Progenitor cell of endocrine pancreas (in vitro differentiated cells): ENCODE measurements around the gene NUP210. TPM values are rescaled to one million over a fixed set of nuclear protein-coding genes. Genes with fewer than 3 reads are reported as not detected.

Experiments
- DNase-seq: peaks from one replicate; pipeline ENCODE4 v3.0.0; 2021; ENCODE audit warnings: low spot score; ENCODE audit not compliant: unreplicated experiment
- H3K27ac Mint-ChIP-seq: 2 replicates; pipeline ENCODE4 v1.8.0; 2021; ENCODE audit warnings: mild to moderate bottlenecking, moderate library complexity, mixed read lengths
- H3K27me3 Mint-ChIP-seq: 2 replicates; pipeline ENCODE4 v1.8.0; 2021; ENCODE audit warnings: mixed read lengths
- H3K36me3 Mint-ChIP-seq: 2 replicates; pipeline ENCODE4 v1.8.0; 2022; ENCODE audit warnings: mixed read lengths; ENCODE audit not compliant: insufficient read depth
- H3K4me1 Mint-ChIP-seq: 2 replicates; pipeline ENCODE4 v1.8.0; 2021; ENCODE audit warnings: low read depth, mixed read lengths
- H3K4me3 Mint-ChIP-seq: 2 replicates; pipeline ENCODE4 v1.8.0; 2021; ENCODE audit warnings: low read depth, mild to moderate bottlenecking, moderate library complexity, mixed read lengths
- H3K9me3 Mint-ChIP-seq: 2 replicates; pipeline ENCODE4 v1.8.0; 2021; ENCODE audit warnings: low read depth, mixed read lengths
- CTCF ChIP-seq: fragments of 200-600 bp; sonication (generic); IDR thresholded peaks from one replicate; pipeline ENCODE4 v1.5.0; 2021; ENCODE audit warnings: antibody characterized with exemption, mild to moderate bottlenecking; ENCODE audit not compliant: unreplicated experiment
- total RNA-seq: library from RNA; stranded (reverse); gene quantifications from 2 replicates; pipeline ENCODE4 v1.2.1, GENCODE V29; 2021

Gene NUP210
- total RNA-seq, 1 donor from 2014 or later = 78.2 TPM

GRCh38 chr3:13333236-13333897 is 86.8 kb downstream of the NUP210 start:
- Mint-ChIP-seq H3K36me3 (peaks cover 4% of the 10 kb centered on the region), H3K27me3 (no peaks in the 10 kb centered on the region), H3K4me1 (no peaks in the 10 kb centered on the region), H3K27ac (no peak overlapping the region), H3K9me3 (no peaks in the 10 kb centered on the region), H3K4me3 (no peak overlapping the region)
- TF ChIP-seq CTCF = no peak
- no peak for DNase-seq

GRCh38 chr3:13332740-13333139 is 87.4 kb downstream of the NUP210 start:
- H3K4me1 Mint-ChIP-seq = no peaks in the 10 kb centered on the region
- TF ChIP-seq CTCF = no peak
- no peak for DNase-seq
- H3K27me3 Mint-ChIP-seq = no peaks in the 10 kb centered on the region
- no peak overlapping the region for H3K4me3 Mint-ChIP-seq
- H3K36me3 Mint-ChIP-seq = peaks cover 4% of the 10 kb centered on the region
- no peak overlapping the region for H3K27ac Mint-ChIP-seq
- no peaks in the 10 kb centered on the region for H3K9me3 Mint-ChIP-seq

GRCh38 chr3:13332158-13332557 is 88.0 kb downstream of the NUP210 start:
- H3K36me3 Mint-ChIP-seq = peaks cover 5% of the 10 kb centered on the region
- H3K4me3 Mint-ChIP-seq = no peak overlapping the region
- no peak for TF ChIP-seq CTCF
- no peaks in the 10 kb centered on the region for H3K4me1 Mint-ChIP-seq
- H3K9me3 Mint-ChIP-seq = no peaks in the 10 kb centered on the region
- DNase-seq = no peak
- no peak overlapping the region for H3K27ac Mint-ChIP-seq
- no peaks in the 10 kb centered on the region for H3K27me3 Mint-ChIP-seq

- Mint-ChIP-seq H3K4me1 (no peaks in the 10 kb centered on the region), H3K4me3 (no peak overlapping the region), H3K36me3 (peaks cover 10% of the 10 kb centered on the region), H3K9me3 (no peaks in the 10 kb centered on the region), H3K27ac (no peak overlapping the region), H3K27me3 (no peaks in the 10 kb centered on the region)
- no peak for TF ChIP-seq CTCF
- DNase-seq = no peak
Measured at GRCh38 chr3:13329746-13330145, 90.4 kb downstream of the NUP210 start.

- peak overlapping the region; percentile 49 for H3K27ac Mint-ChIP-seq
- no peaks in the 10 kb centered on the region for H3K4me1 Mint-ChIP-seq
- no peaks in the 10 kb centered on the region for H3K27me3 Mint-ChIP-seq
- TF ChIP-seq CTCF = no peak
- peaks cover 13% of the 10 kb centered on the region for H3K36me3 Mint-ChIP-seq
- no peak overlapping the region for H3K4me3 Mint-ChIP-seq
- H3K9me3 Mint-ChIP-seq = no peaks in the 10 kb centered on the region
- no peak for DNase-seq
Measured at GRCh38 chr3:13325892-13326443, 94.2 kb downstream of the NUP210 start.
